Measurements from ENCODE around the gene PFKFB3.
"Not testable (repeated sequence)": the region's sequence is repeated elsewhere in the genome, so short reads cannot be mapped to it uniquely, and the experiment has no call there.

PFKFB3 gene

DNA sequence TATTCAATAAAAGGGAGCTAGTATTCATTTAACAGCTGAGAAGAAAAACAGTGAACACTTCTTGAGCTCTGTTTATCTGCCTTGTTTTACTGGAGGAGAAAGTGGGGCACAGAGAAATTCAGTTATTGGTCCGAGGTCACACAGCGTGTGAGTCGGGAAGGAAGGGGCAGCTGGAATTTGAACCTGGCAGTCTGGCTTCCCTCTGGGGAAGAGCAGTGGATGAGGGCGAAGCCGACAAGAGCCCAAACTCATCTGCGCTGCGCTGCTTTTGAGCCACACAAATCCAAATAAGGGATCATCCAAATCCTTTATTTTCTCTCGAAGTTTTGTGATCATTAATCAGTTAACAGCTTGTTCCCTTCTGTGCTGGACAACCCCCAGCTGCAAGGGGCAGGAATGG, 23.7 kb upstream of the PFKFB3 start:
- no peak for DNase-seq

DNA sequence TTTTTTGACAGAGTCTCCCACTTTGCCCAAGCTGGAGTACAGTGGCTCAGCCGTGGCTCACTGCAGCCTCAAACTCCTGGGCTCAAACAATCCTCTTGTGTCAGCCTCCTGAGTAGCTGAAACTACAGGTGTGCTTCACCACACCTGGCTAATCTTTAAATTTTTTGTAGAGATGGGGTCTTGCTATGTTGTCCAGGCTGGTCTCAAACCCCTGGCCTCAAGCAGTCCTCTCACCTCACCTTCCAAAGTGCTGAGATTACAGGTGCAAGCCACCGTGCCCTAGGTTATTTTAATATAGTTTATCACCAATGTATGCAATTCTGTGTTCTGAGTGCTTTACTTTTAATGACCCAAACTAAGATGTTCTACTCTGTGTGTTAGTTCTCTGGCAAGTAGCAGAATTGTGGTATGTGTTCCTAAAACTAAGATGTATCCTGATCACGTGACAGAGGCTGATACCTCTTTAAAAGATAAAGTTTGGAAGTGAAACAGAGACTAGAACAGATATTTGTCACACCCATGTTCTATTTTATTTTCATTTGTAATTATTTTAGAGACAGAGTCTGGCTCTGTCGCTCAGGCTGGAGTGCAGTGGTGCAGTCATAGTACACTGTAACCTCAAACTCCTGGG, 22.1 kb upstream of the PFKFB3 start:
- DNase-seq = no peak

DNA sequence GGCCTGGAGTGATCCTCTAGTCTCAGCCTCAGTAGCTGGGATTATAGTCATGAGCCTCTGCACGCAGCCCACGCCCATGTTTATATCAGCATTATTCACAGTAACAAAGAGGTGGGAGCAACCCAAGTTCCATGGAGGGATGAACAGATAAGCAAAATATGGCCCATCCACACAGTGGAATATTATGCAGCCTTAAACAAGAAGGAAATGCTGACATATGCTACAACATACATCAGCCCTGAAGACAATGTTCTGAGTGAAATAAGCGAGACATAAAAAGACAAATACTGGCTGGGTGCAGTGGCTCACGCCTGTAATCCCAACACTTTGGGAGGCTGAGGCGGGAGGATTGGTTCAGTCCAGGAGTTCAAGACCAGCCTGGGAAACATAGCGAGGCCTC, 21.5 kb upstream of the PFKFB3 start:
- no peak for DNase-seq

DNA sequence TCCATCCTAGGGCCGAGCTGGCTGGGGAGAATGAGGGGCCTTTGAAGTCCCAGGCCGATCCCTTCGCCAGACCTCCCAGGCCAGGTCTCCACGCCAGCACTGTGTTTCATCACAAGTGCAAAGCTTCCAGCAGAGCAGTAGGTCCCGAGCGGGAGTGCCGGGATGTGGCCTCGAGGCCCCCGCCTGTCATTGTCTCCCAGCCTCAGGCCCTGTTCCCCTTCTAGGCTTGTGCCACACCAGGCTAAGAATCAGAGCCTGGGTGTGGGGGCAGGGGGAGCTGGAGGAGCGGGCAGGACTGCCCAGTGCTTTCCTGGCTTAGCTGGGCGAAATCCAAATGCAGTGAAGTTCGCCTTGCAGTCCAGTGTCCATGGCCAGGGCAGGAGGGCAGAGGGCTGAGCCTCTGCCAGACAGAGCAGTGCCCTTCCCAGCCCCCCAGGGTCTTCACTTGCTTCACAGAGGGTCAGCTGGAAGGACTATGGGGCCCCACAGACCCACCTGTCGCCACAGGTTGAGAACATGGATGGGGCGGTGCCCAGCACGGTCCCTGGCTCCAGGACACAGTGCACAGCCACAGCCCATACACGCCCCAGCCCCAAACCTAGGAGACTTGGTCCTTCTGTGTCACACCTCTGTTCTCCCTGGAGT, 20.2 kb upstream of the PFKFB3 start:
- DNase-seq = no peak

DNA sequence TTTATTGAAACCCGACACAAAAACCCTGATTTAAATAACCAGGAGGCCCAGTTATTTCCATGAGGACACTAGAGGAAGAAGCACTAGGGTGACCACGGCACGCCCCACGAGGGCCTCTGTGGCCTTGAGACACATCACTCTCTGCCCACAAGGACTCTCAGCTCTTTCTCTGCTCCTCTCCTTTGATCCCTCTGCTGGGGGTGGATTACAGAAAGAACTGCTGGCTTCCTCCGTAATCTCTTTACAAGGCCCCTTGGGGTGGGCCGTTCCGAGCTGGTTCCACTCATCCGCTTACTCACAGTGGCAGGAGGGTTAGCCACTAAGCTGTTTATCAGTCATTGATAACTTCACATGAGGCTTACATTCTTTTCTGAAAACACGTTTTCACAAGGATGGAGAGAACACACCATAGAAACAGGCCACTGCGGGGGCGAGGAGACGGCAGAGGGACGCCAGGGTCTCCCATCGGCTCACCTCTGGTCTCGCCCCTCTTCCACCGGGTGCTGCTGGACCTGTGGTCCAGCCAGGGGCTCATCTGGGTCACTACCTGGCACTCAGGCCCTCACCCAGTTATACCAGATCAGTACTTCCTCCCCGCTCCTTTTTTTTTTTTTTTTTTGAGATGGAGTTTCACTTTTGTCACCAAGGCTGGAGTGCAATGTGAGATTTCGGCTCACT, 17.6 kb upstream of the PFKFB3 start:
- no peak for DNase-seq

DNA sequence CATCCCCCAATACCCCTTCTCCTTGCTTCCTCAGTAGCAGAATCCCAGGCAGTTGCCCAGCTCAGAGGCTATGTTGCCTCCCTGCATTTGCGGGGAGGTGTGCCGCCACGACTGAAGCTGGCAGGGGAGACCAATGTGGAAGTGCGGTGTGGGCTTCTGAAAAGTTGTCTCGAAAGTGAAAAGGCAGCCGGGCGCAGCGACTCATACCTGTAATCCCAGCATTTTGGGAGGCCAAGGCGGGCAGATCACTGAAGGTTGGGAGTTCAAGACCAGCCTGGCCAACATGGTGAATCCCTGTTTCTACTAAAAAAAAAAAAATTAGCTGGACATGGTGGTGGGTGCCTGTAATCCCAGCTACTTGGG, 15.9 kb upstream of the PFKFB3 start:
- DNase-seq = no peak

DNA sequence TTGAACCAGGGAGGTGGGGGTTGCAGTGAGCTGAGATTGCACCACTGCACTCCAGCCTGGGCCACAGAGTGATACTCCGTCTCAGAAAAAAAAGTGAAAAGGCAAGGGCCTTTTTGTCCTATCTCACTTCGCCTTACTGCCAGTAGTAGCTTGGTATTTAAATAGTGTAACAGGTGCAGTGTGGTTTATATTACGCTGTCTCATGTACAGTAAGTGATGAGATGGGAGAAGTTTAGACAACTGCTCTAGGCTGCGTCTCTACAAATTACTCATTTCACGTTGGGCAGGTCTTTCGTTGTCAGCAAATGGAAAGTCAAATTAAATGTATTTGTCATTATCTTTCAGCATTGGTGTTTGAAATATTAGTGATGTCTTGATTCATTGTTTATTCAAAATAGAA, 15.5 kb upstream of the PFKFB3 start:
- DNase-seq = no peak

DNA sequence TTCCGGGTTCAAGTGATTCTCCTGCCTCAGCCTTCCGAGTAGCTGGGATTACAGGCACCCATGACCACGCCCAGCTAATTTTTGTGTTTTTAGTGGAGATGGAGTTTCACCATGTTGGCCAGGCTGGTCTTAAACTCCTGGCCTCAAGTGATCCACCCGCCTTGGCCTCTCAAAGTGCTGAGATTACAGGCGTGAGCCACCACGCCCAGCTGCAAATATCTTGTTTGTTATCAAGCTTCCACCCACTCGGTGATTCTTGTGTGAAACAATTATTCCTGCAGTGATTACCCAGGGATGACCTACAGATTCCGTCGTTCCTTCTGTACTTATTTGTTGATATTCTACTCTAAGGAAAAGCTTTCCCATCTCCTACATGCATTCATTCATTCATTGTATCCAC, 12.7 kb upstream of the PFKFB3 start:
- DNase-seq = not testable (repeated sequence)

DNA sequence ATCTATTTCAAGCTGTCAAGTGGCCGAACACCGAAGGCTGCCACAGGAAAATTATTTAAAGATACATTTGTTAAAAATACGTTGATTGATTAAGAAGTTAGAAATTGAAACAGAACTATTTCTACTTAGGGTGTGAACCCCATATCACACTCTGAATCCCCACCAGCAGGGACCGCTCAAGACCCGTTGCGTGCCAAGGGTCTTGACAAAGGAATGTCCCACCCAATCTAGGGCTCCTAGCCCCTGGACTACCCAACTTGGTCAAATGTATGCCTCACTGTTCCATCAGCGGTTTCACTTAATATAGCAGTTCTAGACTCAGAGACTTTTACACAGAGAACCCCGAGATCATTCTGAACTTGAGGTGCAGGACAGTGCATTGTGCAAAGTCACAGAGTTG, 11.6 kb upstream of the PFKFB3 start:
- no peak for DNase-seq

DNA sequence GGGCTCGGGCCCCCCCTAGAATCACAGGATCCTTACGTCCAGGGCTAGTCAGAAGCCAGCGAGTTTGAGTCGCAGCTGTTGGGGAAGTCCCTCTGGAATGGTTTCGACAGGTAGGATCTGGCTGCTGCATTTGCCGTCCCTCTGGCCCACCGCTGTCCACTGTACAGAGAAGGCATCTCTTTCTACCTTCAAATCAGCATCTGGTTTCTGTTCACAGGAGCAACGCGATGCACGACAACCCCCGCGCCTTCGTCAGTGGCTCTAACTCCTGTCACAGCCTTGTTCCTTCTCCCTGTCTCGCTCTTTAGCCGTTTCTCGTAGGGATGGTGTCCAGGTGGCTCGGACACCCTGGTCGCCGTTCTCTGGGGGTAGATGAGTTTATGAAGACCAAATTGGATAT, 11.2 kb upstream of the PFKFB3 start:
- DNase-seq = no peak

DNA sequence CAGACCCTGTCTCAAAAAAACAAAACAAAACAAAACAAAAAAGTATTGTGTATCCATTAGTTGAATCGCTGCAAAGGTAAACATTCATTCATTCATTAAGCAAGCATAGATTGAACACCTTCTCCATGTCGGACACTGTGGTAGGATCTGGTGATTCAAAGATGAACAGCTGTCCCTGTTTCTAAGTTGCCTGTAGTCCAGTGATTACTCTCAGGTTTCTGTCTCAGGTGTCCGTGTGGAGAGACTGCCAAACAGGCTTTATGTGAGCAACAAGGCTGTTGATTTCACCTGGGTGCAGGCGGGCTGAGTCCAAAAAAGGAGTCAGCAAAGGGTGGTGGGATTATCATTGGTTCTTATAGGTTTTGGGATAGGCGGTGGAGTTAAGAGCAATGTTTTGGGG, 9.4 kb upstream of the PFKFB3 start:
- DNase-seq = not testable (repeated sequence)

DNA sequence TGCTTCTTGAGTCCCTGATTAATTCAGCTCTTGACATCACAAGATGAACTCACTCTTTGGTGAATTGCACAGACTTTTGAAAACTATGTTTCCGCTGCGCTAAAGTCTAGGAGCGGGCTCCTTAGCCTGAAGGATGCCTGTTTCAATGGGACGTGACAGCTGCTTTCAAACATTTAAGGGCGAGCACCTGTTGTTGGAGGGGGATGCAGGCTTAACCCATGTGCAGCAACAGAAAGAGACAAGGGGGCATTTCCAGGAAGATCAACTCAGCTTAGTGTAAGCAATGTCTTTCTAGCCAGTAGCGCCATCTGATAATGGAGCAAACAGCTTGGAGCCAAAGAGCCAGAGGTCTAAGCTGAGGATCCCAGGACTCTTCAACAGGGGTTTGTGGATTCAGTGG, 8.4 kb upstream of the PFKFB3 start:
- DNase-seq = no peak

DNA sequence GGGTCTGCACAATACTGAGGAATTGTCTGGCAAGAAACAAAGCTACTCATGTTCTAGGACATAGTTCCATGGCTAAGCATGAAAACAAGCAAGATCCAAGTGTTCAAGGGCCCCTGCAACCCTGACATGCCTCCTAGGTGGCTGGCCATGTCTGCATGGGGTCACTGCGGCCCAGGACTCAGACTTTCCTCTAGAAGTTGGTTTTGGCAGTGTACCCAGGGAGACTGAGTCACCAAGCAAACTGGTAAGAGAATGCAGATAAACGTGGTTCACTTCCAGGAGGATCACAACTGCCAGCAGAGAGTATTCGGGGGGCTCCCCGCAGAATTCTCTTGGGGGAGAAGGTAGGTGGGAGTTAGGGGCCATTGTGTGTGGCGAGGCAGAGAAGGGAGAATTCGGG, 7.4 kb upstream of the PFKFB3 start:
- no peak for DNase-seq

DNA sequence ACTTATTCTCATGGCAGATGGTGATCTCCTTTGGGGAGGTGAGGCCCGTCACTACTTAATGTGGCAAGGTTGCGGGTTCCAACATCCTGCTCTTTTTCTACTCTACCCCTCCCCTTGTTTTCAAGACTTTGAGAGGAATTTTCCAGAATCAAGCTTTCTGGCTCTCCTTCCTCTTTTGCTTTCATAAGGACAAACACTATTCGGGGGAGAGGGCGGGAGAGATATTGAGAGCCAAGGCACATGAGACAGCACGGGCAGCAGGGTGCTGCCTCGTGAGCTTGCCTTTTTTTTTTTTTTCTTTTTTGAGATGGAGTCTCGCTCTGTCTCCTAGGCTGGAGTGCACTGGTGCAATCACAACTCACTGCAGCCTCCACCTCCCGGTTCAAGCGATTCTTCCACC, 6.9 kb upstream of the PFKFB3 start:
- no peak for DNase-seq

DNA sequence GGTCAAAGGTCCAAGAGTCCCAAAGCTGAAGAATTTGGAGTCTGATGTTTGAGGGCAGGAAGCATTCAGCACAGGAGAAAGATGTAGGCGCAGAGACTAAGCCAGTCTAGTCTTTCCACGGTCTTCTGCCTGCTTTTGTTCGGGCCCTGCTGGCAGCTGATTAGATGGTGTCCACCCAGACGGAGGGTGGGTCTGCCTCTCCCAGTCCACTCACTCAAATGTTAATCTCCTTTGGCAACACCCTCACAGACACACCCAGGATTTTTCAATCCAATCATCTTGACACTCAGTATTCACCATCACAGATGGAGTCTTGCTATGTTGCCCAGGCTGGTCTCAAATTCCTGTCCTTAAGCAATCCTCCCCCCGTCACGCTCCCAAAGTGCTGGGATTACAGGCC, 6.2 kb upstream of the PFKFB3 start:
- not testable (repeated sequence) for DNase-seq

DNA sequence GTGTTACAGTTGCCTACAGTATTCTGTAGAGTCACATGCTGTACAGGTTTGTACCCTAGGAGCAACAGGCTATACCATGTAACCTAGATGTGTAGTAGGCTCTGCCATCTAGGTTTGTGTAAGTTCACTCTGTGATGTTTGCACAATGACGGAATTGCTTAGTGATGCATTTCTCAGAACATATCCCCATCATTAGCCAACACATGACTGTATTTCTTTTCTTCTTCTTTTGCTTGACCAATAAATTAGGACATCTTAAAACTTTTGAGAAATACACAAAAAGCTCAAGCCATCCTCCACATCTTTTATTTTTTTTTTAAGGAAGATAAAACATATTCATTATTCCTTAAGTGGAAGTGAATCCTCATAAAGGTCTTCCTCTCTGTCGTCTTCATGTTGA, 5.4 kb upstream of the PFKFB3 start:
- no peak for DNase-seq

DNA sequence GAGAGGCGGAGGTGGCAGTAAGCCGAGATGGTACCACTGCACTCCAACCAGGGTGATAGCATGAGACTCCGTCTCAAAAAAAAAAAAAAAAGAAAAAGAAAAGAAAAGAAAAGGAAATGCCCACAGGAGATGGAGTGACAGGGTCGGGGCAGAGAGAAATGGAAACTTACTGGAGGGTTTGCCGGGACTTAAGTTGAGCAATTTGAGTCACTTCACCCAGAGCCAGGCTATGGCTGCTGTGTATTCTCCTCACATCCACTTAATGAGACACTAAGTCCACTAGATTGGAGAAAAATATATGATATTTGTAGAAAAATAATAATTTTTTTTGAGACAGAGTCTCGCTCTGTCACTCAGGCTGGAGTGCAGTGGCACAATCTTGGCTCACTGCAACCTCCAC, 4.6 kb upstream of the PFKFB3 start:
- no peak for DNase-seq

DNA sequence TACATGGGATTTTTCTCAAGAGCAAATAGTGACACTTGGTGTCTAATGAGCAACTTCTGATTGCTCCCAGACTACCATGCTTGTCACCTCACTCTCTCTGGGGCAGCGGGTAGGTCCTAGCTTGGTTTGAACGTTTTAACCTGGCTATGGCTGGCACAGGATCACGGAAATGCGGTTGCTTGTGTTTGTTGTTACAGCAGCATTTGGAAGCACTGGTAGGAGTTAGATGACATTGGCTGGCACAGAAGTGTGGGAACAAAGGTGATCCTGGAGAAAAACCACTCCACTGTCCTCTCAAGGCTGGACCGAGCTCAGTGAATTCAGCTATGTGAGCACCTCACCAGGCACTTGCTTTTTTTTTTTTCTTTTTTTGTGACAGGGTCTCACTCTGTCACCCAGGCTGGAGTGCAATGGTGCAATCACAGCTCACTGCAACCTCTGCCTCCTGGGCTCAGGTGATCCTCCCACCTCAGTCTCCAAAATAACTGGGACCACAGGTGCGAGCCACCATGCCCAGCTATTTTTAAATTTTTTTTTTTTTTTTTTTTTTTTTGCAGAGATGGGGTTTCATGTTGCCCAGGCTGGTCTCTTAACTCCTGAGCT, 3.5 kb upstream of the PFKFB3 start:
- DNase-seq = no peak

DNA sequence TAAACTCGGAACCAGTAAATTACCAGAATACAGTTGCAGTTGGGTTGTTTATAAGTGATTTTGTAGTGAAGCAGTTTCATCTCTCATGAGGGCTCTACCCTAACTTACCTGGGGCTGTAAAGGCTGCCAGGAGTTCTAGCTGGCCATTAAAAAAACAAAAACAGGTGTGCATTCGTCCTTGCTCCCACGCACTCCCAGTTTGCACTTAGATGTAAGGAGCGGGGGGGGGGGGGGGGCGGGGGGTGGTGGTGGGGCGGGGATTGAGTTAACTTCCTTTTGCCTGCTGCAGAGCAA, 2.3 kb upstream of the PFKFB3 start:
- DNase-seq = no peak

DNA sequence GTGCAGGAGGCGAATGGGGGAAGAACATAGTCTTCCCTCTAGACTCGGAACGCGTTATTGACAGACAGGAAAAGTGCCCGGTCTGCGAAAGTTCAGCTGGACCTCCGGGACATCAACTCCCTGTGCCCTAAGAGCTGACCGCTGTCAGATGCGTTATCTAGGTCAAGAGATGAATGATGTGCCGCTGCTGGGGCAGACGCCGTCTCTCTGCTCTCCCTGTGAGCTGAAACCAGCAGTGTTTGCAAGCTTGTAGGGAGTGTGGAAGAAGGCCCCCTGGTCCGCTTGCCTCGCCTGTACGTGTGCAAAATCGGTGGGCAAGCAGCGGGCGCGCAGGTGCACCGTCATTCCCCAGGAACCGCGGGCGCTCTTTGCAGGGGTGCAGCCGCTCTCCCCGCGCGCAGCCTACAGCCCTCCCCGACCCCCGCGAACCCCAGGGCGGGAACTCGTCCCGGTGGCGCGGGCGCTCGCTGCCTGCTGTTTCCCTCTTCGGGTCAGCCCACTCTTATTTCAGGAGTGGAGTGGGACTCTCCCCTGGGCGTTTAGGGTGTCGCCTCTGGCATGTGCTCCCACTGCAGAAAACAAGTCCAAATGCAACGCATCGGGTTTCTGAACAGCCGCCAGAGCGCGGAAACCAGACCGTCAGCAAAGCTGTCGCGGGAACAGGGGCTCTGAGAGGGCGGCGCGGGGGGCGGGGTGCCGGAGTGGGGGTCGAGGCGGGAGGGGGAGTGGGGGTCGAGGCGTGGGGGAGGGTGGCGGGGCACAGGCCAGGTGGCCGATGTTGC, 1.8 kb upstream of the PFKFB3 start:
- DNase-seq = no peak

DNA sequence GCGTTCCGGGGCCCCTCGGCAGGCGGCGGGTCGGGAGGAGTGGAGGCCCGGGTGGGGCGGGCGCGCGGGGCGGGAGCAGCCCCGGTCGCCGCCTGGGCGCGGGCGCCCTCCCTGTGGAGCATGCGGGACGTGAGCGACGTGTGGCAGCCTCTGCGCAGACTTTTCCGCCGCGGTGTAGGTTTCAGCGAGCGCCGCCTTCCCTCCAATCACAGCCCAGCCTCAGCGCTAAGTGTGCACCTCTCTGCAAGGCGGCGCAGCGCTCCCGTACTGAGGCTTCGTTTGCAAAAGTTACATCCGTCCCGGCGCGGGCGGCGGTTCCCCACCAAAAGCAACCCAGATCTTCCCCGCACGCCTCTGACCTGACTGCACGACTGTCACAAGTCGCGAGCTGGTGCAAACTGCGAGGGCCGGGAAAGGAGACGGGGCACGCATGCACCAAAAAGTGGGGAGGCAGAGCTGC, 1.2 kb upstream of the PFKFB3 start:
- DNase-seq = no peak

DNA sequence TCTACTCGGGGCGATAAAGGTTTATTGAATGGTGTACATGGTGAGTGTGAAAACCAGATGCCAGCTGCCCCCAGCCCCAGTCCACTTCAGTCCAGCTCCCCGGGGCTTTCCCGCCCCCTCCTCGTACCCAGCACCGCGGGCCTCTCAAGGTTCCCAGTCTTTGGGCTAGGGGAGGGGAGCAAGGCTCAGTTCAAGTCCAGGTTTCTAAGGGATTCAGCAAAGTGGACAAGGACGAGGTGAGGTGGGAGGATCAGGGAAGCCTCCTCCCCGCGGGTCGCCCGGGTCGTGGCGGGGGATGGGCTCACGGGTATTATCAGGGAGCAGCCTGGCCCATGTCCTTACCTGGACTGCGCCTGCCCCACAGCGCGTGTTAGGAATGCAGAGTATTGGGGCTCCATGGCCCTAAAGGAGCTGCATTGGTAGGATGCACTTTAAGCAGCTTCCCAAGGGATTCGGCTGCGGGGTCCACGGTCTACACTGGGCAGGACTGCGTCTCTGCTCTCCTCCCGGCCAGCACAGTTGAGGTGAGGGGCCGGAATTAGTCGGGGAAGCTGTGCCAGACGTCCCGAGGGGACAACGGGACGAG, 541 bp upstream of the PFKFB3 start:
- no peak for DNase-seq

Data from cortex of kidney (tissue), 1 donor.